Activated CD4-positive, alpha-beta T cell treated with anti-CD3 and anti-CD28 coated beads, Interleukin-2, amount 10 ng/mL, durations not matched to agents 7 days and 5 days (primary cell): ENCODE data around the gene GLP2R. TPM values are rescaled to one million over a fixed set of nuclear protein-coding genes. Genes with fewer than 3 reads are reported as not detected.

Experiments used
- total RNA-seq, 2 experiments: library from RNA; stranded (reverse); gene quantifications; one replicate each; pipeline ENCODE4 v1.2.3, GENCODE V29; 2021

Gene GLP2R
- total RNA-seq, 2 experiments from 2014 or later = not detected

Other genes with a start within 250 kb of the GLP2R start
- not detected for gene CFAP52, start 249.3 kb upstream of the GLP2R start, total RNA-seq
- gene USP43, start 180.4 kb upstream of the GLP2R start, total RNA-seq = under 1 TPM; 0.25 to 0.30 TPM
- gene DHRS7C, start 34.3 kb upstream of the GLP2R start, total RNA-seq = not detected
- not detected for gene GSG1L2, start 3.8 kb upstream of the GLP2R start, total RNA-seq
- gene RCVRN, start 79.3 kb downstream of the GLP2R start, total RNA-seq = not detected